Heart left ventricle (tissue), 13 donors: Measurements from ENCODE around the gene MCHR1.

Experiments used
- POLR2A ChIP-seq, 2 donors: fragments of 450-650 bp; IDR thresholded peaks; one replicate each; pipeline ENCODE4 v1.6.1; 2017; ENCODE audit warnings: antibody characterized with exemption in 2 of 2, mild to moderate bottlenecking in 2 of 2, moderate library complexity in 2 of 2
- TF ChIP-seq, protein P1 (sequence below), 12 donors: fragments of 200-600 bp; sonication (generic) in 4 of 12; IDR thresholded peaks; one replicate each; pipeline versions ENCODE4 v1.5.0 to v1.8.0; 2018 to 2022; ENCODE audit warnings: antibody characterized with exemption in 12 of 12, mild to moderate bottlenecking in 5 of 12
- donor health status: ischemic (EF 13 %, LVEDD 7.1; RV severe dilation, severe dysfunction).
- donor health status: DM: no; HTN: yes; CAD: no.
- donor health status: DM: no; HTN: no; CAD: no.
- donor health status: ischemic (EF 25% LVEDD 6.9; RV normal size, moderate dysfunction).
- donor health status: ischemic (EF 25% LVEDD 5.7; RV mildly dilated, moderate dysfunction).
- donor health status: ischemic (EF 35%, LVEDD 5.7; RV mildly dilated, moderate dysfunction).
- donor health status: nonischemic (EF 11% LVEDD 7.7; RV severe dilation, severe dysfunction).
- donor health status: DM: yes; HTN: yes; CAD: no.
- donor health status: PGD.
- donor health status: ischemic (EF 29% LVEDD 5.4; RV normal size, mild dysfunction).
- donor health status: nonischemic (EF 23%, LVEDD 6.1; RV moderate dilation, normal function).

DNA sequence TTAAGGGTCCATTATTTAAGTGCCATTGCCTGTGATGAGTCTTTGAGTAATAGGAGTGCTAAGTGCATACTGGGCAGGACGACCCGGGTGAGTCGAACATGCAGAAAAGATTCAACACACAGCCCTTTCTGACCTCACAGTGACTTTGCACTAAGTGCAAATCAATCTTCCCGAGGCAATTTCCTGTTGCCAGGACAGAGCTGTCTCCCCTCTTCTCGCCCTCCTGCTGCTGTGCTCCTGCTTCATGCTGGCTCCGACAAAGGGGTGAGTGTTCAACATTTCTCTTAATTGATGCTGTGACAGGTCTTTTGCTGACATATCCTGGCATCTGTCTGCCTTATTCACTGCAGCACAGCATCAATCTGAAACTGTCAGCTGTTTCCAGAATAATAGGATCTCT, 42.0 kb downstream of the MCHR1 start:
- TF ChIP-seq, protein P1, sequence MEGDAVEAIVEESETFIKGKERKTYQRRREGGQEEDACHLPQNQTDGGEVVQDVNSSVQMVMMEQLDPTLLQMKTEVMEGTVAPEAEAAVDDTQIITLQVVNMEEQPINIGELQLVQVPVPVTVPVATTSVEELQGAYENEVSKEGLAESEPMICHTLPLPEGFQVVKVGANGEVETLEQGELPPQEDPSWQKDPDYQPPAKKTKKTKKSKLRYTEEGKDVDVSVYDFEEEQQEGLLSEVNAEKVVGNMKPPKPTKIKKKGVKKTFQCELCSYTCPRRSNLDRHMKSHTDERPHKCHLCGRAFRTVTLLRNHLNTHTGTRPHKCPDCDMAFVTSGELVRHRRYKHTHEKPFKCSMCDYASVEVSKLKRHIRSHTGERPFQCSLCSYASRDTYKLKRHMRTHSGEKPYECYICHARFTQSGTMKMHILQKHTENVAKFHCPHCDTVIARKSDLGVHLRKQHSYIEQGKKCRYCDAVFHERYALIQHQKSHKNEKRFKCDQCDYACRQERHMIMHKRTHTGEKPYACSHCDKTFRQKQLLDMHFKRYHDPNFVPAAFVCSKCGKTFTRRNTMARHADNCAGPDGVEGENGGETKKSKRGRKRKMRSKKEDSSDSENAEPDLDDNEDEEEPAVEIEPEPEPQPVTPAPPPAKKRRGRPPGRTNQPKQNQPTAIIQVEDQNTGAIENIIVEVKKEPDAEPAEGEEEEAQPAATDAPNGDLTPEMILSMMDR (IDR thresholded peaks at IDR 0.05): no peak
- no peak for TF ChIP-seq POLR2A (IDR thresholded peaks at IDR 0.05)
